NCI-H1092 (cell line): ENCODE measurements around the gene SEC16A.
A peak's percentile ranks its signal among the peaks of the same experiment; 100 is the strongest.
"Not testable (repeated sequence)": the region's sequence is repeated elsewhere in the genome, so short reads cannot be mapped to it uniquely, and the experiment has no call there.

Experiments used
- DNase-seq: peaks from one replicate; lab custom pipeline; 2025; lab: John Stamatoyannopoulos, UW

SEC16A gene

GRCh38 chr9:136438548-136439480 lies 44.0 kb downstream of the SEC16A start:
- peak; percentile 4 for DNase-seq

DNA sequence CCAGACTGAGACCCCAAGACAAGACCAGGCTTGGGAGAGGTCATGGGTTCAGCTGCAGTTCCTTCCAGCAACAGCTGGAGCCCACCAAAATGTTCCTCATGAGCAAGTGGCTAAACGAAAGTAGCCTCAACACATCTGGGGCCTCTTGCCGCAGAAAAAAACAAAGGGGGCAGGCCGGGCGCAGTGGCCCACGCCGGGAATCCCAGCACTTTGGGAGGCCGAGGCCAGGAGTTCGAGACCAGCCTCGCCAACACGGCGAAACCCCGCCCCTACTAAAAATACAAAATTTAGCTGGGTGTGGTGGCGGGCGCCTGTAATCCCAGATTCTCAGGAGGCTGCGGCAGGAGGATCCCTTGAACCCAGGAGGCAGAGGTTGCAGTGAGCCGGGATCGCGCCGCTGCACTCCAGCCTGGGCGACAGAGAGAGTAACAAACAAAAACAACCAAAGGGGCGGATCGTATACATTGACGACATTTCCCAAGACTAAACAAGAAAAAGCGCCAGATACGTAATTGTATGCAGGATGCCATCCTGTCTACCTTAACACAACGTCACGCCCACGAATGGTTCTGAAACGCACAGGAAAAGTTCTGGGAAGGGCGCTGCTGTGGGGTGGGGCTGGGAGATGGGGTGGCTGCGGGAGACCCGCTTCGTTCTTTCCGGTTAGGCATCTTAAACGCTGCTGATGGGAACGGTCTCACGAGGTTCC lies 44.8 kb downstream of the SEC16A start:
- DNase-seq, result no peak

DNA sequence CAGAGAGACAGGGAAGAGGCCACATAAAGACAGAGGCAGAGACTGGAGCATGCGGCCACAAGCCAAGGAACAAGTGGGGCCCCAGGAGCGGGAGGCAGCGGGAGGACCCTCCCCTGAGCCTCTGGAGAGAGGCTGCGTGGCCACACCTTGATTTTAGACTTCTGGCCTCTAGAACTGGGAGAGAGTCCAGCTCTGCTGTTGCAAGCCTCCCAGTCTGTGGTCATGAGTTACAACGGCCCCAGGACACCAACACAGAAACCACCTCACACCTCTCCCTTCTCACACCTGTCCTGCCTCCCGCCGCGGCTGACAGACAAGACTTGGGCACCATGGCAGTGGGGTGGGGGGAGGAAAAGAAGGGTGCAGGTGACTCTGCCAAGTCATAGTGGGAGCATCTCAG lies 45.4 kb downstream of the SEC16A start:
- DNase-seq, result no peak

- no peak for DNase-seq
Observed at GRCh38 chr9:136436055-136436634, 46.7 kb downstream of the SEC16A start.

- no peak for DNase-seq
Observed at GRCh38 chr9:136434580-136435169, 48.2 kb downstream of the SEC16A start.

- DNase-seq, result no peak
Observed at GRCh38 chr9:136433849-136434579, 48.8 kb downstream of the SEC16A start.

DNA sequence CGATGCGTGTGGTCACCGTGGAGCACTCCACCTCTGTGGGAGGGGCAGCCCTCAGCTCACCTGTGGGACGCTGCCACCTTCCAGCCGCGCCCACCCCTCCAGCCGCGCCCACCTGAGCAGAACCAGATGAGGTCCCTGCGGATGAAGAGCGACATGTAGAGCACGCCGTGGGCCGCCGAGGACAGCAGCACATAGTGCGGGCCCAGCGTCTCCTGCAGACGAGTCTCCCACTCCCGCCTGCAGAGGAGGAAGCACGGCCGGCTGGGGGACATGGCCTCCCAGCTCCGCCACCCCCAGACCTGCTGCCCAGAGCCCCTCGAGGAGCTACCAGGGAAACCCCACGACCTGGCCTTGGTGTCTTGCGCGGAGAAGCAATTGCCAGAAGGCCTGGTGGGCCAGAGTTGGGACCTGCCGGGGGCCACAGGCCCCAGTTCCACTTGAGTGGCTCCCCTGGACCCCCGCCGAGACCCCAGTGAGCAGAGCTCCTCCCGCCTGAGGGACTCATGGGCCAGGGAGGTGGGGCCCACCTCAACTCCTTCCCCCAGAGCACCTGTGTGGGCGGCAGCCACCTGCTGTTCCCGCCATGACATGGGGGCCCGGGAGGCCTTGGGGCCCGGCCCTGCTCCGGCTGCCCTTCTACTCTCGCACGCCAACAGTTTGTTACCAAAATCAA lies 49.7 kb downstream of the SEC16A start:
- DNase-seq, result no peak

GRCh38 chr9:136432591-136432990 lies 50.2 kb downstream of the SEC16A start:
- DNase-seq, result no peak

GRCh38 chr9:136431782-136432350 lies 51.0 kb downstream of the SEC16A start:
- DNase-seq, result no peak

DNA sequence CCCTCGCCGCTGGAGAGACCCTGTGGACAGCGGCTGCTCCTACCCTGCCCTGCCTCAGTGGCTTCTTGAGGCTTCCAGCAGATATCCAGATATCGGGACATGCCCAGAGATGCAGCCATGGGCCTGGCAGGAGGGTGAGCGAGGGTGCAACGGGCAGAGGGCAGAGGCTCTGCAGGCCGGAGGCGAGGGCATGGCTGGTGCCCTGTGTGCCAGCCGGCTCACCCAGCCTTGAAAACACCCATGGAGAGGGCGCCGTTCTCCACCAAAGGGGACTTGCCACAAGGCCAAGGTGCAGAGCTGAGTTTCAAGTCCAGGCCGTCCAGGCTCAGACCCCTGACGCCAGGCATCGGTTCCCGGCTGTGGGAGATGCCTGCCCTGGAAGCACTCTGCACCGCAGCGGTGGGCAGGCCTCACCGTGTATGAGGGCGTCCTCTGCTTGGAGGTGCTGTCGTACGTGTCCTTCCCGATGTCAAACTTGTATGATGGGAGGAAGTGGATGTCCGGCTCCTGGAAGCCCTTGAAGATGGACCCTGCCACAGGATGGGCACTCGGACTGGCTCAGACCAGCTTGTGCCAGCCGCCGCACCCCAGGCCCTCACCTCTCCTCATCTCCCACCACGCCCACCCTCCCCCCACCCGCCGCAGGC lies 52.1 kb downstream of the SEC16A start:
- no peak for DNase-seq

DNA sequence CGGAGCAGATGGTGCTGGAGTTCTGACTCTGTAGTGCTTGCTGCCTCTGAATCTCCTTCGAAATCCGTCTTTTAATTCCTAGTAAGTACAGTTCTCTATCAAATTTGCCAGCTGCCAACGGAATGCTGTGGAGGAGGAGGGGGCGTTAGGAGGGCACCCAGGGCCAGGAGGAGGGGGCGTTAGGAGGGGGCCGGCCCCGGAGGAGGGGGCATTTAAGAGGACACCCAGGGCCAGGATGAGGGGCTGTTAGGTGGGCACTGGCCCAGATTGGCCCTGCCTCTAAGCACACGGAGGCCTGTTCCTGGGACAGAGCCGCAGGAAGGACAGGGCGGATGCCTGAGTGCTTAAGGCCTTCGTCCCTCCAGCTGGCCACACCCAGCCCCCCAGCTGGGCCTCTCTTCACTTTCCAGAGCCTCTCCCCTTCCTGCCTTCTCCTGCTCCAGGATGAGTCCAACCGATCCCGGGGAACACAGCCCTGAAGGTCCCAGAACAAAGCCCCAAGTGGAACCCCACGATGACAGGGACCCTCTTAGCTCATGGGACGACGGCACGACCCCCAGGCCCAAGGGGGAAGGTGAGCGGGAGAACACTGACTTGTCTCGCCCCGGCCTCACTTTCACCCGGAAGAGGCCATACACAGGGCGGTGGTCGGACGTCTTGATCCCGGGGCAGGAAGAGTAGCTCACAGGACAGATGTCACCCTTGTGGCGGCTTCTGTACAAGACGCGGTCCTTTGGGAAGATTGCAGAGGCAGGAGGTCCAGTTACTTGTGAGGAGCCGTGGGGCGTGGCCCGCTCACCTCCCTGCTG lies 53.0 kb downstream of the SEC16A start:
- DNase-seq, result no peak

GRCh38 chr9:136429075-136429628 lies 53.7 kb downstream of the SEC16A start:
- DNase-seq, result no peak

DNA sequence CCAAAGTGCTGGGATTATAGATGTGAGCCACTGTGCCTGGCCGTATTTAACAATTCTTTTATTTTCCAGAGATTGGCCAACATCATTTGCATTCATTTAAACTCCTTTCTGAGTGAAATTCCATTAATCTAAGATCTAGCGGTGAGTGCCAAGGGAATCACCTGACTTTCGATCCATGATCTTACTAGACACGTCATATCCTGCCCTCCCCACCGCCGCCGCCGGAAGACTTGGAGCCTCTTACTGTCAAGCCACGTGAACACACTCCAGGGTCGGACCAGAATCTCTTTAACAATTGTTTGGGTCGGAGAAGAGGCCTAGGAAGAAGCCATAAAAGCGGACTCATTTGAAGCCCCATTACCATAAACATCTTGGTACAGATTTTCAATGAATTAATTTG lies 56.1 kb downstream of the SEC16A start:
- DNase-seq, result no peak

- not testable (repeated sequence) for DNase-seq
Observed at GRCh38 chr9:136425367-136425766, 57.5 kb downstream of the SEC16A start.

GRCh38 chr9:136424750-136425362 lies 58.0 kb downstream of the SEC16A start:
- no peak for DNase-seq

DNA sequence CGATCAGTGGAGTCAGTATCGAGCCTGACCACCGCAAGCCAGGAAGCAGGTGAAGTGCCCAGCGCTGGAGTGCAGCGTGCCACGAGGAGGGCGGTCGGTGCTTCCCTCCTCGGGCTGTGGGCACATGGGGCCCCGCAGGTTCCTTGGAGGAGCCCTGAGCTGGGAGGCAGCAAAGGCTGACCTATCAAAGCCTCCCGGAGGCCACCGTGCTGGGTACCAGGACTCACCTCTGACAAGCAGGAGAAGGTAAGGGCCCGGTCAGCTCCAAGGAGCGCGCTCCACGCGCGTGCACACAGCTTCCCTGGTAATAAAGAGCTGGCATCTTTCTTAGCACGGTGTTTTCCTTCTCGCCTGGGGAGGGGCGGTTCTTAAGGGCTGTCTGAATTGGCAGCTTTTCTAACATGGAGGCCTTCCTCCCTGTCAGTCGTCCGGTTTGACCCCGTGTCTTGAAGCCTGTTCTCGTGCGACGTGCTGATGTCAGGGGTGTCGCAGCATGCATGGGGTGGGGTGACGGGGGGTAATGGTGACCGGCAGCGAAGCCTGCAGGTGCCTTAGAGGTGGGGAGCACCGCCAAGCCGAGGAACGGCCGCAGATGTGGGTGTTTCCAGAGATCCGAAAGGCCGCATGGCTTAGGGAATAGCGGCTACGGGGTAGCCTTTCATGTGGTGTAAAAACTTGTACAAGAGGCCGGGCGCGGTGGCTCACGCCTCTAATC lies 59.3 kb downstream of the SEC16A start:
- DNase-seq, result no peak

DNA sequence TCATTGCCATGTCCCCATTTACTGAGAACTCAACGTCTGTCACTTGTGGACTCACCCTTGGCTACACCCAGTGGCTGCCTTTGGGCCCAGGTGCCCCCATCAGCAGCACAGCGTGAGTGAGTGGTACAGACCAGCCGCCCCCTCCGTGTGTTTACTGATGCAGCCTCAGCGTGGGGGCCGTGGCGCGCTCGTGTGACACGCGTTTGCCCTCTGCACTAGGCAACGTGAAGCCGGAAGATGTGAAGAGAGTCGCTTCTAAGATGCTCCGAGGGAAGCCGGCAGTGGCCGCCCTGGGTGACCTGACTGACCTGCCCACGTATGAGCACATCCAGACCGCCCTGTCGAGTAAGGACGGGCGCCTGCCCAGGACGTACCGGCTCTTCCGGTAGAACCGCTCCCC lies 60.0 kb downstream of the SEC16A start:
- DNase-seq, result no peak

GRCh38 chr9:136421791-136422190 lies 61.0 kb downstream of the SEC16A start:
- no peak for DNase-seq
